HepG2 (cell line): Measurements from ENCODE around the gene VENTX. TPM values are rescaled to one million over a fixed set of nuclear protein-coding genes. Genes with fewer than 3 reads are reported as not detected.

Experiments used
- ATAC-seq: fragments of 200-7000 bp; cut with Tn5 transposase; 3 replicates; pipeline ENCODE4 v1.9.1; 2020; ENCODE audit warnings: mild to moderate bottlenecking, moderate library complexity
- BruUV-seq: library from RNA; stranded (reverse); fragments of 400-500 nt; replicated peaks from 2 replicates; lab custom pipeline; 2021; lab: Mats Ljungman, UMichigan
- CTCF ChIA-PET: fragments of 300-600 bp; formaldehyde crosslinking; extraction: SDS; loops from one replicate; lab custom pipeline; 2021; ENCODE audit warnings: low total read pairs, inconsistent platforms, low intra/inter-chr PET ratio; lab: Yijun Ruan, JAX
- POLR2A ChIA-PET: fragments of 350-600 bp; sonication (Branson Sonifier 250); formaldehyde crosslinking; loops from one replicate; lab custom pipeline; 2020; ENCODE audit warnings: antibody characterized with exemption, inconsistent platforms; lab: Yijun Ruan, JAX
- DNase-seq: peaks from one replicate; pipeline ENCODE4 v3.0.0-alpha.2; 2015; ENCODE audit warnings: low spot score
- FAIRE-seq: peaks from 3 replicates; lab custom pipeline; 2011; peaks lifted over from hg19 to GRCh38; lab: Jason Lieb, UNC
- H2AFZ ChIP-seq: one replicate; pipeline ENCODE4 v1.6.1; 2011; ENCODE audit warnings: low read length, inconsistent platforms
- H3K27ac ChIP-seq: fragments of 300-600 bp; 3 replicates; pipeline ENCODE4 v1.8.0; 2011; ENCODE audit warnings: mixed run types, mild to moderate bottlenecking, mixed read lengths, low read length, inconsistent platforms; ENCODE audit not compliant: insufficient read depth; ENCODE audit errors: extremely low read length
- H3K27me3 ChIP-seq, 2 experiments: fragments of 200-600 bp in 1 of 2; 2 replicates in 1 of 2; 3 replicates in 1 of 2; pipeline versions ENCODE4 v1.6.0 to v1.8.0; 2011; ENCODE audit warnings: low read length in 2 of 2, mild to moderate bottlenecking in 2 of 2, moderate library complexity in 2 of 2, inconsistent platforms in 1 of 2; ENCODE audit not compliant: insufficient read depth in 2 of 2, control insufficient read depth in 1 of 2
- H3K36me3 ChIP-seq, 2 experiments: fragments of 200-600 bp in 1 of 2; replicated peaks in 1 of 2; 2 replicates in 1 of 2; 3 replicates in 1 of 2; pipeline versions ENCODE4 v1.5.1 to v1.8.0; 2011; ENCODE audit warnings: low read length in 2 of 2, inconsistent platforms in 1 of 2; ENCODE audit not compliant: insufficient read depth in 2 of 2, control insufficient read depth in 1 of 2
- H3K4me1 ChIP-seq: 2 replicates; pipeline ENCODE4 v1.5.1; 2012; ENCODE audit warnings: low read length, inconsistent platforms; ENCODE audit not compliant: insufficient read depth
- H3K4me2 ChIP-seq: 2 replicates; pipeline ENCODE4 v1.6.0; 2011; ENCODE audit warnings: low read depth, low read length, inconsistent platforms
- H3K4me3 ChIP-seq, 3 experiments: fragments of 200-600 bp in 1 of 3; sonication (generic), shearing (Covaris generic) in 1 of 3; replicated peaks in 1 of 3; 2 replicates each; pipeline ENCODE4 v1.5.1; 2011 to 2016; ENCODE audit warnings: low read length in 3 of 3, inconsistent platforms in 2 of 3, low read depth in 2 of 3, mild to moderate bottlenecking in 2 of 3, control low read depth in 1 of 3, mixed read lengths in 1 of 3; ENCODE audit not compliant: insufficient read depth in 1 of 3
- H3K79me2 ChIP-seq: one replicate; pipeline ENCODE4 v1.6.1; 2011; ENCODE audit warnings: low read length, inconsistent platforms; ENCODE audit not compliant: insufficient read depth
- H3K9ac ChIP-seq: 2 replicates; pipeline ENCODE4 v1.6.0; 2011; ENCODE audit warnings: mild to moderate bottlenecking, low read depth, low read length, inconsistent platforms; ENCODE audit not compliant: insufficient read depth
- H3K9me3 ChIP-seq: 2 replicates; pipeline ENCODE4 v1.5.1; 2012; ENCODE audit warnings: mild to moderate bottlenecking, low read length
- H4K20me1 ChIP-seq: 2 replicates; pipeline ENCODE4 v1.6.0; 2011; ENCODE audit warnings: inconsistent platforms, mild to moderate bottlenecking, low read length, moderate library complexity; ENCODE audit not compliant: insufficient read depth
- DBP ChIP-seq: sonication (generic); formaldehyde crosslinking; IDR thresholded peaks from 2 replicates; pipeline ENCODE4 v1.4.0; 2020; ENCODE audit warnings: missing genetic modification reagents; ENCODE audit errors: not compliant biosample characterization
- HBP1 ChIP-seq: IDR thresholded peaks from 2 replicates; pipeline ENCODE4 v1.6.1; 2016; ENCODE audit warnings: low read depth, control low read depth
- MYPOP ChIP-seq: sonication (generic); formaldehyde crosslinking; IDR thresholded peaks from 2 replicates; pipeline ENCODE4 v1.8.1; 2023; ENCODE audit warnings: mild to moderate bottlenecking, moderate library complexity, missing genetic modification reagents
- SNAI1 ChIP-seq: sonication (generic); formaldehyde crosslinking; IDR thresholded peaks from 2 replicates; pipeline ENCODE4 v1.5.0; 2020; ENCODE audit warnings: mild to moderate bottlenecking, missing genetic modification reagents, borderline replicate concordance
- SP1 ChIP-seq, 2 experiments: fragments of 450-650 bp in 1 of 2; sonication (generic) in 1 of 2; formaldehyde crosslinking in 1 of 2; IDR thresholded peaks; 2 replicates each; pipeline versions ENCODE4 v1.4.0 to v1.6.1; 2016 to 2020; ENCODE audit warnings: missing genetic modification reagents in 1 of 2
- TOE1 ChIP-seq: sonication (generic); formaldehyde crosslinking; IDR thresholded peaks from 2 replicates; pipeline ENCODE4 v1.4.0; 2020; ENCODE audit warnings: mild to moderate bottlenecking, missing genetic modification reagents
- ZNF232 ChIP-seq: sonication (generic); formaldehyde crosslinking; IDR thresholded peaks from 2 replicates; pipeline ENCODE4 v1.4.0; 2020; ENCODE audit warnings: missing genetic modification reagents, borderline replicate concordance
- ZNF234 ChIP-seq: sonication (generic); formaldehyde crosslinking; conservative IDR thresholded peaks from 2 replicates; pipeline ENCODE4 v1.5.1; 2020; ENCODE audit warnings: mild to moderate bottlenecking, missing genetic modification reagents
- ZNF407 ChIP-seq: sonication (generic); formaldehyde crosslinking; IDR thresholded peaks from one replicate; pipeline ENCODE4 v1.5.1; 2020; ENCODE audit warnings: mild to moderate bottlenecking, missing genetic modification reagents; ENCODE audit errors: not compliant biosample characterization
- ZNF816 ChIP-seq: sonication (generic); formaldehyde crosslinking; IDR thresholded peaks from 2 replicates; pipeline ENCODE4 v1.8.0; 2022; ENCODE audit warnings: missing genetic modification reagents, mild to moderate bottlenecking, borderline replicate concordance
- ZNF839 ChIP-seq: sonication (generic); formaldehyde crosslinking; IDR thresholded peaks from 2 replicates; pipeline ENCODE4 v1.4.0; 2020; ENCODE audit warnings: missing genetic modification reagents, mild to moderate bottlenecking, borderline replicate concordance
- ZNF878 ChIP-seq: sonication (generic); formaldehyde crosslinking; IDR thresholded peaks from 2 replicates; pipeline ENCODE4 v1.8.1; 2023; ENCODE audit warnings: mild to moderate bottlenecking, missing genetic modification reagents, moderate library complexity
- ZSCAN12 ChIP-seq: sonication (generic); formaldehyde crosslinking; IDR thresholded peaks from 2 replicates; pipeline ENCODE4 v1.9.0; 2021; ENCODE audit warnings: mild to moderate bottlenecking, missing genetic modification reagents
- WGBS: methylation state at CpG from one replicate; pipeline ENCODE4 v1.1.6; 2017; ENCODE audit warnings: low lambda C conversion rate; 5-methylcytosine and 5-hydroxymethylcytosine counted together
- in situ Hi-C: cut with HindIII; loops from 2 replicates; pipeline ENCODE4 v1.10.0; 2017; ENCODE audit warnings: low pct_unique_long_range_greater_than_20kb; ENCODE audit not compliant: extremely low pct_ligation_motif_present
- intact Hi-C: fragments of 100-400 bp; cut with micrococcal nuclease; formaldehyde crosslinking; loops from one replicate; pipeline ENCODE4 v1.10.0; 2022; ENCODE audit not compliant: unreplicated experiment
- polyA plus RNA-seq, 8 experiments: library from polyadenylated mRNA; depleted of rRNA in 3 of 8; stranded (reverse) in 7 of 8; unstranded in 1 of 8; fragments of >200 nt; fragmentation: Illumina TruSeq in 4 of 8; extraction: Trizol in 4 of 8; gene quantifications; 2 replicates each; pipeline versions ENCODE4 v1.2.1 to v1.2.3, GENCODE V29; 2011 to 2016; ENCODE audit warnings: low read depth in 4 of 8, missing spikeins in 1 of 8, mixed read lengths in 1 of 8; ENCODE audit not compliant: insufficient read depth in 1 of 8
- total RNA-seq, 5 experiments: library from RNA; depleted of rRNA; stranded (reverse); fragments of >200 nt; fragmentation: Illumina TruSeq; extraction: Trizol; gene quantifications; 2 replicates each; pipeline ENCODE4 v1.2.3, GENCODE V29; 2016; ENCODE audit warnings: low read depth in 1 of 5

VENTX gene
- total and polyA plus RNA-seq, 2 of the 13 experiments (the other 11 are each of a cell fraction or from before 2014, with no cell fraction given), result not detected

- 38% methylated on average over 7 of the region's 20 CpGs for WGBS
- TF ChIP-seq HBP1 (CRISPR knock-in tag) (no peak), ZNF407 (CRISPR knock-in tag) (no peak), ZNF816 (no peak), SNAI1 (no peak), ZNF839 (CRISPR knock-in tag) (no peak), ZSCAN12 (CRISPR knock-in tag) (no peak), ZNF878 (no peak), ZNF232 (CRISPR knock-in tag) (no peak), SP1 (IDR thresholded peaks at IDR 0.05) (no peak), SP1 (CRISPR knock-in tag; IDR thresholded peaks at IDR 0.05) (no peak), DBP (no peak), ZNF234 (no peak), MYPOP (no peak), TOE1 (CRISPR knock-in tag) (no peak)
Measured at GRCh38 chr10:133209641-133210040, 28.0 kb upstream of the VENTX start.

More at GRCh38 chr10:133209641-133210040, 28.0 kb upstream of the VENTX start:
- no peak for ATAC-seq
- no peaks in the 10 kb centered on the region for H3K9me3 ChIP-seq
- H3K9ac ChIP-seq, result no peak overlapping the region
- no peak for FAIRE-seq
- peaks cover 13 to 63% of the 10 kb centered on the region in 2 experiments; a peak in 4 of 5 replicates for H3K27me3 ChIP-seq
- POLR2A ChIA-PET, result no interaction called here
- no peaks in the 10 kb centered on the region for H3K79me2 ChIP-seq
- H3K4me3 ChIP-seq, result no peak overlapping the region
- in situ Hi-C loops, result no loop called here
- H3K27ac ChIP-seq, result no peak overlapping the region
- DNase-seq, result no peak
- H3K36me3 ChIP-seq, result no peaks in the 10 kb centered on the region
- H3K4me1 ChIP-seq, result no peaks in the 10 kb centered on the region
- no peak overlapping the region for H3K4me2 ChIP-seq
- BruUV-seq, result no TSS peak
- H4K20me1 ChIP-seq, result no peaks in the 10 kb centered on the region; the same call in 1 of the 2 replicates
- intact Hi-C loops, result no loop called here
- no peak overlapping the region for H2AFZ ChIP-seq
- CTCF ChIA-PET, result no interaction called here
